HEK293 (cell line): ENCODE results near the gene WDR6.

Experiments used
- ZBTB48 ChIP-seq: fragments of 450-650 bp; formaldehyde crosslinking; IDR thresholded peaks from 2 replicates; pipeline ENCODE4 v1.5.1; 2016; ENCODE audit warnings: missing biosample characterization, missing genetic modification characterization
- ZFP37 ChIP-seq: fragments of 450-650 bp; formaldehyde crosslinking; IDR thresholded peaks from 2 replicates; pipeline ENCODE4 v1.5.1; 2016; ENCODE audit warnings: missing biosample characterization, missing genetic modification characterization
- ZIC2 ChIP-seq: fragments of 450-650 bp; formaldehyde crosslinking; IDR thresholded peaks from 2 replicates; pipeline ENCODE4 v1.5.1; 2016; ENCODE audit warnings: missing biosample characterization, missing genetic modification characterization
- ZNF121 ChIP-seq: fragments of 450-650 bp; formaldehyde crosslinking; IDR thresholded peaks from 2 replicates; pipeline ENCODE4 v1.5.1; 2016; ENCODE audit warnings: missing biosample characterization, missing genetic modification characterization
- ZNF292 ChIP-seq: fragments of 450-650 bp; formaldehyde crosslinking; IDR thresholded peaks from 2 replicates; pipeline ENCODE4 v1.5.1; 2016; ENCODE audit warnings: low read depth, missing biosample characterization, missing genetic modification characterization, borderline replicate concordance
- ZNF555 ChIP-seq: fragments of 450-650 bp; formaldehyde crosslinking; conservative IDR thresholded peaks from 2 replicates; pipeline ENCODE4 v1.5.1; 2017; ENCODE audit warnings: missing biosample characterization, mild to moderate bottlenecking, missing genetic modification characterization, inconsistent platforms
- TF ChIP-seq, protein P1 (sequence below): fragments of 450-650 bp; formaldehyde crosslinking; IDR thresholded peaks from 2 replicates; pipeline ENCODE4 v1.5.1; 2016; ENCODE audit warnings: missing biosample characterization, missing genetic modification characterization
- TF ChIP-seq, protein P2 (sequence below): fragments of 450-650 bp; formaldehyde crosslinking; IDR thresholded peaks from 2 replicates; pipeline ENCODE4 v1.5.1; 2016; ENCODE audit warnings: missing biosample characterization, missing genetic modification characterization, low read depth
- TF ChIP-seq, protein P3 (sequence below): fragments of 450-650 bp; formaldehyde crosslinking; IDR thresholded peaks from 2 replicates; pipeline ENCODE4 v1.5.1; 2016; ENCODE audit warnings: missing biosample characterization, missing genetic modification characterization
- TF ChIP-seq, protein P4 (sequence below): fragments of 450-650 bp; formaldehyde crosslinking; IDR thresholded peaks from 2 replicates; pipeline ENCODE4 v1.5.1; 2016; ENCODE audit warnings: missing biosample characterization, missing genetic modification characterization, borderline replicate concordance

DNA sequence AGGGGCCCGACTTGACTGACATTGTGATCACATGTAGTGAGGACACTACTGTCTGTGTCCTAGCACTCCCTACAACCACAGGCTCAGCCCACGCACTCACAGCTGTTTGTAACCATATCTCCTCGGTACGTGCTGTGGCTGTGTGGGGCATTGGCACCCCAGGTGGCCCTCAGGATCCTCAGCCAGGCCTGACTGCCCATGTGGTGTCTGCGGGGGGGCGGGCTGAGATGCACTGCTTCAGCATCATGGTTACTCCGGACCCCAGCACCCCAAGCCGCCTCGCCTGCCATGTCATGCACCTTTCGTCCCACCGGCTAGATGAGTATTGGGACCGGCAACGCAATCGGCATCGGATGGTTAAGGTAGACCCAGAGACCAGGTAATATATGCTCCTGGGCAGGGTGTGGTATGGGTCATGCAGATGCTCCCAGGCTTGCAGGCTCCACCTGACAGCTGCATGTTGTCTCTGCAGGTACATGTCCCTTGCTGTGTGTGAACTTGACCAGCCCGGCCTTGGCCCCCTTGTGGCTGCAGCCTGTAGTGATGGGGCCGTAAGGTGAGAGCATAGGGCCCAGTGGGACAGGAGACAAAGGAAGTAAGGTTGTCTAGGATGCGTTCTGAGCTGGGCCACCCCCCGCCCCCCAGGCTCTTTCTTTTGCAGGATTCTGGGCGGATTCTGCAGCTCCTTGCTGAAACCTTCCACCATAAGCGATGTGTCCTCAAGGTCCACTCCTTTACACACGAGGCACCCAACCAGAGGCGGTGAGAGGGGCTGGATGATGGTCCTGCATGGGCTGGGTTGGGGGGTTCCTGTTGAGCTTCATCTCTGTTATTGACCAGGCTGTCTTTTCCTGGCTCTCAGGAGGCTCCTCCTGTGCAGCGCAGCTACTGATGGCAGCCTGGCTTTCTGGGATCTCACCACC lies 6.8 kb downstream of the WDR6 start:
- TF ChIP-seq ZNF121 (tag by site-specific recombination) = no peak
- TF ChIP-seq, protein P1, sequence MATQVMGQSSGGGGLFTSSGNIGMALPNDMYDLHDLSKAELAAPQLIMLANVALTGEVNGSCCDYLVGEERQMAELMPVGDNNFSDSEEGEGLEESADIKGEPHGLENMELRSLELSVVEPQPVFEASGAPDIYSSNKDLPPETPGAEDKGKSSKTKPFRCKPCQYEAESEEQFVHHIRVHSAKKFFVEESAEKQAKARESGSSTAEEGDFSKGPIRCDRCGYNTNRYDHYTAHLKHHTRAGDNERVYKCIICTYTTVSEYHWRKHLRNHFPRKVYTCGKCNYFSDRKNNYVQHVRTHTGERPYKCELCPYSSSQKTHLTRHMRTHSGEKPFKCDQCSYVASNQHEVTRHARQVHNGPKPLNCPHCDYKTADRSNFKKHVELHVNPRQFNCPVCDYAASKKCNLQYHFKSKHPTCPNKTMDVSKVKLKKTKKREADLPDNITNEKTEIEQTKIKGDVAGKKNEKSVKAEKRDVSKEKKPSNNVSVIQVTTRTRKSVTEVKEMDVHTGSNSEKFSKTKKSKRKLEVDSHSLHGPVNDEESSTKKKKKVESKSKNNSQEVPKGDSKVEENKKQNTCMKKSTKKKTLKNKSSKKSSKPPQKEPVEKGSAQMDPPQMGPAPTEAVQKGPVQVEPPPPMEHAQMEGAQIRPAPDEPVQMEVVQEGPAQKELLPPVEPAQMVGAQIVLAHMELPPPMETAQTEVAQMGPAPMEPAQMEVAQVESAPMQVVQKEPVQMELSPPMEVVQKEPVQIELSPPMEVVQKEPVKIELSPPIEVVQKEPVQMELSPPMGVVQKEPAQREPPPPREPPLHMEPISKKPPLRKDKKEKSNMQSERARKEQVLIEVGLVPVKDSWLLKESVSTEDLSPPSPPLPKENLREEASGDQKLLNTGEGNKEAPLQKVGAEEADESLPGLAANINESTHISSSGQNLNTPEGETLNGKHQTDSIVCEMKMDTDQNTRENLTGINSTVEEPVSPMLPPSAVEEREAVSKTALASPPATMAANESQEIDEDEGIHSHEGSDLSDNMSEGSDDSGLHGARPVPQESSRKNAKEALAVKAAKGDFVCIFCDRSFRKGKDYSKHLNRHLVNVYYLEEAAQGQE = no peak
- peak; percentile 30; the same call in 1 of the 2 replicates for TF ChIP-seq ZIC2 (tag by site-specific recombination)
- TF ChIP-seq, protein P2, sequence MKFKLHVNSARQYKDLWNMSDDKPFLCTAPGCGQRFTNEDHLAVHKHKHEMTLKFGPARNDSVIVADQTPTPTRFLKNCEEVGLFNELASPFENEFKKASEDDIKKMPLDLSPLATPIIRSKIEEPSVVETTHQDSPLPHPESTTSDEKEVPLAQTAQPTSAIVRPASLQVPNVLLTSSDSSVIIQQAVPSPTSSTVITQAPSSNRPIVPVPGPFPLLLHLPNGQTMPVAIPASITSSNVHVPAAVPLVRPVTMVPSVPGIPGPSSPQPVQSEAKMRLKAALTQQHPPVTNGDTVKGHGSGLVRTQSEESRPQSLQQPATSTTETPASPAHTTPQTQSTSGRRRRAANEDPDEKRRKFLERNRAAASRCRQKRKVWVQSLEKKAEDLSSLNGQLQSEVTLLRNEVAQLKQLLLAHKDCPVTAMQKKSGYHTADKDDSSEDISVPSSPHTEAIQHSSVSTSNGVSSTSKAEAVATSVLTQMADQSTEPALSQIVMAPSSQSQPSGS (tag by site-specific recombination) = no peak
- TF ChIP-seq ZNF555 = no peak
- TF ChIP-seq, protein P3, sequence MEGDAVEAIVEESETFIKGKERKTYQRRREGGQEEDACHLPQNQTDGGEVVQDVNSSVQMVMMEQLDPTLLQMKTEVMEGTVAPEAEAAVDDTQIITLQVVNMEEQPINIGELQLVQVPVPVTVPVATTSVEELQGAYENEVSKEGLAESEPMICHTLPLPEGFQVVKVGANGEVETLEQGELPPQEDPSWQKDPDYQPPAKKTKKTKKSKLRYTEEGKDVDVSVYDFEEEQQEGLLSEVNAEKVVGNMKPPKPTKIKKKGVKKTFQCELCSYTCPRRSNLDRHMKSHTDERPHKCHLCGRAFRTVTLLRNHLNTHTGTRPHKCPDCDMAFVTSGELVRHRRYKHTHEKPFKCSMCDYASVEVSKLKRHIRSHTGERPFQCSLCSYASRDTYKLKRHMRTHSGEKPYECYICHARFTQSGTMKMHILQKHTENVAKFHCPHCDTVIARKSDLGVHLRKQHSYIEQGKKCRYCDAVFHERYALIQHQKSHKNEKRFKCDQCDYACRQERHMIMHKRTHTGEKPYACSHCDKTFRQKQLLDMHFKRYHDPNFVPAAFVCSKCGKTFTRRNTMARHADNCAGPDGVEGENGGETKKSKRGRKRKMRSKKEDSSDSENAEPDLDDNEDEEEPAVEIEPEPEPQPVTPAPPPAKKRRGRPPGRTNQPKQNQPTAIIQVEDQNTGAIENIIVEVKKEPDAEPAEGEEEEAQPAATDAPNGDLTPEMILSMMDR = no peak
- TF ChIP-seq ZFP37 = no peak
- TF ChIP-seq ZBTB48 (tag by site-specific recombination) = no peak
- TF ChIP-seq ZNF292 (tag by site-specific recombination) = no peak
- TF ChIP-seq, protein P4, sequence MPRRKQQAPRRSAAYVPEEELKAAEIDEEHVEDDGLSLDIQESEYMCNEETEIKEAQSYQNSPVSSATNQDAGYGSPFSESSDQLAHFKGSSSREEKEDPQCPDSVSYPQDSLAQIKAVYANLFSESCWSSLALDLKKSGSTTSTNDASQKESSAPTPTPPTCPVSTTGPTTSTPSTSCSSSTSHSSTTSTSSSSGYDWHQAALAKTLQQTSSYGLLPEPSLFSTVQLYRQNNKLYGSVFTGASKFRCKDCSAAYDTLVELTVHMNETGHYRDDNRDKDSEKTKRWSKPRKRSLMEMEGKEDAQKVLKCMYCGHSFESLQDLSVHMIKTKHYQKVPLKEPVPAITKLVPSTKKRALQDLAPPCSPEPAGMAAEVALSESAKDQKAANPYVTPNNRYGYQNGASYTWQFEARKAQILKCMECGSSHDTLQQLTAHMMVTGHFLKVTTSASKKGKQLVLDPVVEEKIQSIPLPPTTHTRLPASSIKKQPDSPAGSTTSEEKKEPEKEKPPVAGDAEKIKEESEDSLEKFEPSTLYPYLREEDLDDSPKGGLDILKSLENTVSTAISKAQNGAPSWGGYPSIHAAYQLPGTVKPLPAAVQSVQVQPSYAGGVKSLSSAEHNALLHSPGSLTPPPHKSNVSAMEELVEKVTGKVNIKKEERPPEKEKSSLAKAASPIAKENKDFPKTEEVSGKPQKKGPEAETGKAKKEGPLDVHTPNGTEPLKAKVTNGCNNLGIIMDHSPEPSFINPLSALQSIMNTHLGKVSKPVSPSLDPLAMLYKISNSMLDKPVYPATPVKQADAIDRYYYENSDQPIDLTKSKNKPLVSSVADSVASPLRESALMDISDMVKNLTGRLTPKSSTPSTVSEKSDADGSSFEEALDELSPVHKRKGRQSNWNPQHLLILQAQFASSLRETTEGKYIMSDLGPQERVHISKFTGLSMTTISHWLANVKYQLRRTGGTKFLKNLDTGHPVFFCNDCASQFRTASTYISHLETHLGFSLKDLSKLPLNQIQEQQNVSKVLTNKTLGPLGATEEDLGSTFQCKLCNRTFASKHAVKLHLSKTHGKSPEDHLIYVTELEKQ (tag by site-specific recombination) = no peak
